ENCODE measurements around the gene RIMS1.

GRCh38 chr6:72002415-72002814, 116.1 kb downstream of the RIMS1 start:
- TF ChIP-seq, protein P1, sequence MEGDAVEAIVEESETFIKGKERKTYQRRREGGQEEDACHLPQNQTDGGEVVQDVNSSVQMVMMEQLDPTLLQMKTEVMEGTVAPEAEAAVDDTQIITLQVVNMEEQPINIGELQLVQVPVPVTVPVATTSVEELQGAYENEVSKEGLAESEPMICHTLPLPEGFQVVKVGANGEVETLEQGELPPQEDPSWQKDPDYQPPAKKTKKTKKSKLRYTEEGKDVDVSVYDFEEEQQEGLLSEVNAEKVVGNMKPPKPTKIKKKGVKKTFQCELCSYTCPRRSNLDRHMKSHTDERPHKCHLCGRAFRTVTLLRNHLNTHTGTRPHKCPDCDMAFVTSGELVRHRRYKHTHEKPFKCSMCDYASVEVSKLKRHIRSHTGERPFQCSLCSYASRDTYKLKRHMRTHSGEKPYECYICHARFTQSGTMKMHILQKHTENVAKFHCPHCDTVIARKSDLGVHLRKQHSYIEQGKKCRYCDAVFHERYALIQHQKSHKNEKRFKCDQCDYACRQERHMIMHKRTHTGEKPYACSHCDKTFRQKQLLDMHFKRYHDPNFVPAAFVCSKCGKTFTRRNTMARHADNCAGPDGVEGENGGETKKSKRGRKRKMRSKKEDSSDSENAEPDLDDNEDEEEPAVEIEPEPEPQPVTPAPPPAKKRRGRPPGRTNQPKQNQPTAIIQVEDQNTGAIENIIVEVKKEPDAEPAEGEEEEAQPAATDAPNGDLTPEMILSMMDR (IDR thresholded peaks at IDR 0.05): no peak
- TF ChIP-seq POLR2A (IDR thresholded peaks at IDR 0.05): no peak
